HG02840 (cell line): ENCODE results near the gene HHEX.
"Not testable (repeated sequence)": the region's sequence is repeated elsewhere in the genome, so short reads cannot be mapped to it uniquely, and the experiment has no call there.

Source experiments
- ATAC-seq: cut with Tn5 transposase; IDR thresholded peaks from one replicate; pipeline ENCODE4 v1.9.1; 2021; ENCODE audit warnings: mild to moderate bottlenecking, moderate library complexity, moderate number of reproducible peaks; ENCODE audit not compliant: unreplicated experiment, low FRiP score

HHEX gene

GRCh38 chr10:92729886-92730285 is 40.1 kb downstream of the HHEX start:
- ATAC-seq: peak; percentile 75

- ATAC-seq: no peak
Measured at GRCh38 chr10:92732958-92733357, 43.2 kb downstream of the HHEX start.

GRCh38 chr10:92734301-92734700 is 44.5 kb downstream of the HHEX start:
- no peak for ATAC-seq

GRCh38 chr10:92735938-92736337 is 46.2 kb downstream of the HHEX start:
- no peak for ATAC-seq

GRCh38 chr10:92737484-92737883 is 47.7 kb downstream of the HHEX start:
- no peak for ATAC-seq

GRCh38 chr10:92740762-92741161 is 51.0 kb downstream of the HHEX start:
- no peak for ATAC-seq

GRCh38 chr10:92741741-92742140 is 52.0 kb downstream of the HHEX start:
- ATAC-seq: not testable (repeated sequence)

GRCh38 chr10:92742331-92743228 is 52.8 kb downstream of the HHEX start:
- ATAC-seq: peak; percentile 95
